ENCODE data around the gene CD2. TPM values are rescaled to one million over a fixed set of nuclear protein-coding genes. Genes with fewer than 3 reads are reported as not detected.
A peak's percentile ranks its signal among the peaks of the same experiment; 100 is the strongest.

The CD2 gene
- total RNA-seq, 4 donors from 2014 or later = 0.42 to 4.3 (median 0.90) TPM

- TF ChIP-seq POLR2AphosphoS5 (IDR thresholded peaks at IDR 0.05) = no peak
- no peak for TF ChIP-seq POLR2A (IDR thresholded peaks at IDR 0.05; ENCODE audit: low read depth)
- no peak for TF ChIP-seq EP300 (IDR thresholded peaks at IDR 0.05)
- TF ChIP-seq, protein P1, sequence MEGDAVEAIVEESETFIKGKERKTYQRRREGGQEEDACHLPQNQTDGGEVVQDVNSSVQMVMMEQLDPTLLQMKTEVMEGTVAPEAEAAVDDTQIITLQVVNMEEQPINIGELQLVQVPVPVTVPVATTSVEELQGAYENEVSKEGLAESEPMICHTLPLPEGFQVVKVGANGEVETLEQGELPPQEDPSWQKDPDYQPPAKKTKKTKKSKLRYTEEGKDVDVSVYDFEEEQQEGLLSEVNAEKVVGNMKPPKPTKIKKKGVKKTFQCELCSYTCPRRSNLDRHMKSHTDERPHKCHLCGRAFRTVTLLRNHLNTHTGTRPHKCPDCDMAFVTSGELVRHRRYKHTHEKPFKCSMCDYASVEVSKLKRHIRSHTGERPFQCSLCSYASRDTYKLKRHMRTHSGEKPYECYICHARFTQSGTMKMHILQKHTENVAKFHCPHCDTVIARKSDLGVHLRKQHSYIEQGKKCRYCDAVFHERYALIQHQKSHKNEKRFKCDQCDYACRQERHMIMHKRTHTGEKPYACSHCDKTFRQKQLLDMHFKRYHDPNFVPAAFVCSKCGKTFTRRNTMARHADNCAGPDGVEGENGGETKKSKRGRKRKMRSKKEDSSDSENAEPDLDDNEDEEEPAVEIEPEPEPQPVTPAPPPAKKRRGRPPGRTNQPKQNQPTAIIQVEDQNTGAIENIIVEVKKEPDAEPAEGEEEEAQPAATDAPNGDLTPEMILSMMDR (IDR thresholded peaks at IDR 0.05) = no peak
- intact Hi-C loops (cut with DNase I) = no loop called here
- 74% methylated on average over 2 of the region's 2 CpGs for WGBS
Observed at GRCh38 chr1:116771997-116772647, 17.9 kb downstream of the CD2 start.

DNA sequence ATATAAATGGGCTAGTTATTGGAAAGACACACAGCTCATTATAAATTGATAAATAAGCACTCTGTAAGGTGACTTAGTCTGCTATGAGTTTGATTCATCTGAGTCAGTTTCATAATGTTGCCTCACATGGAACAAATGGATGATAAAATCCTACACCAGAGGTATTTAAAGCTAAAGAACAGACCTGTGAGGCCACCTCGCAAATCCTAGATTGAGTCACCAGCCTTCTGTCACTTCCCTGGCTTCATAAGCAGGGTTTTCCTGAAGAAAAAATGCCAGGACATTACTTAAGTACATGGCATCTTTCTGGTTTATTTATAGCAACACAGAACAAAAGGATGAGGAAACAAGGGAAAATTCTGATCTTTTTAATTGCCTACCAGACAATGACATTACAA, 18.4 kb downstream of the CD2 start:
- Histone ChIP-seq H3K4me1 (no peaks in the 10 kb centered on the region), H3K27ac (replicated peaks in 1 of 4) (no peak overlapping the region), H3K9me3 (peaks cover 0 to 7% (median 0%) of the 10 kb centered on the region in 4 donors), H3K4me3 (no peak overlapping the region), H3K36me3 (no peaks in the 10 kb centered on the region), H3K27me3 (peaks cover 0 to 10% (median 0%) of the 10 kb centered on the region in 4 donors)
- intact Hi-C loops (cut with DNase I) = no loop called here
- no peak for DNase-seq (ENCODE audit: extremely low spot score)
- TF ChIP-seq EP300 (IDR thresholded peaks at IDR 0.05) = no peak
- TF ChIP-seq, protein P1 (IDR thresholded peaks at IDR 0.05) = no peak
- no peak for TF ChIP-seq POLR2A (IDR thresholded peaks at IDR 0.05; ENCODE audit: low read depth)
- TF ChIP-seq POLR2AphosphoS5 (IDR thresholded peaks at IDR 0.05) = no peak
- WGBS = 58% methylated on average over 1 of the region's 1 CpG

More at GRCh38 chr1:116771997-116772647, 17.9 kb downstream of the CD2 start:
- peaks cover 0 to 7% (median 0%) of the 10 kb centered on the region in 4 donors for H3K9me3 ChIP-seq
- no peak overlapping the region for H3K27ac ChIP-seq (replicated peaks in 1 of 4)
- no peaks in the 10 kb centered on the region for H3K36me3 ChIP-seq
- no peaks in the 10 kb centered on the region for H3K4me1 ChIP-seq
- no peak for DNase-seq (ENCODE audit: extremely low spot score)
- no peak overlapping the region for H3K4me3 ChIP-seq
- peaks cover 0 to 10% (median 0%) of the 10 kb centered on the region in 4 donors for H3K27me3 ChIP-seq

GRCh38 chr1:116775116-116775752, 21.0 kb downstream of the CD2 start:
- TF ChIP-seq POLR2AphosphoS5 (IDR thresholded peaks at IDR 0.05) (no peak), POLR2A (IDR thresholded peaks at IDR 0.05; ENCODE audit: low read depth) (no peak), EP300 (IDR thresholded peaks at IDR 0.05) (no peak)
- TF ChIP-seq, protein P1 (IDR thresholded peaks at IDR 0.05) = no peak
- Histone ChIP-seq H3K4me1 (no peaks in the 10 kb centered on the region), H3K9me3 (peaks cover 0 to 7% (median 0%) of the 10 kb centered on the region in 4 donors), H3K4me3 (no peak overlapping the region), H3K27me3 (peaks cover 0 to 10% (median 0%) of the 10 kb centered on the region in 4 donors), H3K27ac (replicated peaks in 1 of 4) (no peak overlapping the region), H3K36me3 (no peaks in the 10 kb centered on the region)
- 91% methylated on average over 29 of the region's 29 CpGs for WGBS
- DNase-seq (ENCODE audit: extremely low spot score) = peak; percentile 55
- intact Hi-C loops (cut with DNase I) = loop anchor here (5.0 kb wide), 1 partner anchor 48 kb away; no protein-coding TSS in a partner anchor

- DNase-seq (ENCODE audit: extremely low spot score) = no peak
- 68% methylated on average over 3 of the region's 3 CpGs for WGBS
- peaks cover 0 to 10% (median 0%) of the 10 kb centered on the region in 4 donors for H3K27me3 ChIP-seq
- intact Hi-C loops (cut with DNase I) = loop anchor here (5.0 kb wide), 1 partner anchor 51 kb away; no protein-coding TSS in a partner anchor
- no peak overlapping the region for H3K27ac ChIP-seq (replicated peaks in 1 of 4)
- H3K4me3 ChIP-seq = no peak overlapping the region
- TF ChIP-seq EP300 (IDR thresholded peaks at IDR 0.05) (no peak), POLR2AphosphoS5 (IDR thresholded peaks at IDR 0.05) (no peak)
- peaks cover 0 to 7% (median 0%) of the 10 kb centered on the region in 4 donors for H3K9me3 ChIP-seq
- no peaks in the 10 kb centered on the region for H3K4me1 ChIP-seq
- H3K36me3 ChIP-seq = no peaks in the 10 kb centered on the region
Observed at GRCh38 chr1:116777831-116778830, 23.9 kb downstream of the CD2 start.

Measured in esophagus muscularis mucosa (tissue), 4 donors.